Stimulated activated CD8-positive, alpha-beta memory T cell treated with anti-CD3 and anti-CD28 coated beads, Interleukin-7, amount 100 ng/mL, for 48 hours (primary cell): Measurements from ENCODE around the gene NPTX1.

Experiments used
- DNase-seq, 2 donors: peaks; one replicate each; pipeline ENCODE4 v3.0.0-alpha.2; 2020; ENCODE audit warnings: low read depth in 1 of 2; ENCODE audit errors: extremely low read depth in 1 of 2

The NPTX1 gene

DNA sequence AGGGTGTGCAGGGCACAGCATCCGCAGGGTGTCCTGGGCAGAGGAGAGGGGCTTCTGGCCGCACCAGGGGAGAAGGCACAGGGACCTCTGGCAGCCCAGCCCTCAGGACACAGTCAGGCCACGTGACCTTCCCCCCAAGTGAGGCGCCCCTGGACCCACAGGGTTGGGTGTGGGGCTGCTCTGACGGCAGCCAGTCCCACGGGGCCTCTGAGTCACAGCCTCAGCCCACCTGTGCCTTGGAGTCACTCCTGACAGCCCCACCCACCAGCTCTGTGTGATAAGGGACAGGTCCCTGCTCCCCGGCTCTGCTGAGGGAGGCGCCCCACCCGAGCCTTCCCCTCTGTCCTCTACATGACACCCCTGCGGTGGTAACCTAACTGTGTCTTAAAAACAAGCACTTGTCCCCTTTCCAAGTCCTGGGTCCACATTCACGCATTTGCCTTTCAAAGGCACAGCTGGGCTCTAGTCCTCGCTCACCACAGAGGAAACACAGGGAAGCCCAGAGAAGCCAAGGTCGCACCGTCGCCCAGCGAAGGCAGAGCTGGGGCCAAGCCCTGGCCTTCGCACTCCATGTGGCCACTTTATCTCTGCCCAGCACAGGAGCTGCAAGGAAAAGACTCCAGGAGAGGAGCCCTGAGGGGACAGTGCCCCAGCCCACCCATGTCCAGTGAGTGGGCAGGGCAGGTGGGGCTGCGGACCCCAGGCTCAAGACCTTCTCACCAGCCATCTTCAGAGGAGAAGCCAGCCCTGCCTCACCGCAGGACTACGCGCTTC is 5.1 kb upstream of the NPTX1 start:
- no peak for DNase-seq

DNA sequence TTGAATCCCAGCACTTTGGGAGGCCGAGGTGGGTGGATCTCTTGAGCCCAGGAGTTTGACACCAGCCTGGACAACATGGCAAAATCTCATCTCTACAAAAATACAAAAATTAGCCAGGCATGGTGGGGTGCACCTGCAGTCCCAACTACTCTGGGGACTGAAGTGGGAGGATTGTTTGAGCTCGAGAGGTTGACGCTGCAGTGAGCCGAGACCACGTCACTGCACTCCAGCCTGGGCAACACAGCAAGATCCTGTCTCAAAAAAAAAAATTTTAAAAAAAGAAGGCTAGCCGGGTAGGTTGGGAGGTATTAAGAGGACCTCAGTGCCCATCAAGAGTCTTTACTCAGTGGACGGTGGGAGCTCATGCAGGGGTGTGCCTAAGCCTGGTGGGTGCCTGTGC is 3.8 kb upstream of the NPTX1 start:
- DNase-seq = no peak

DNA sequence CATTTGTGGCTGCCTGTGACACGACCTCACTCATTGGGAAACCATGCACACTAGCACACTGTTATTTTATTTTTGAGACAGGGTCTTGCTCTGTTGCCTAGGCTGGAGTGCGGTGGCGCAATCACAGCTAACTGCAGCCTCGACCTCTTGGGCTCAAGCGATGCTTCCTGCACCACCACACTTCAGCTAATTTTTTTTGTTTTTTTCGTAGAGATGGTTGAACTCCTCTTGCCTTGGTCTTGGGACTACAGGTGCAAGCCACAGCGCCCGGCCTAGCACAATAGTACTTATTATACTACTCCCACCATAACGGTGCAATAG is 2.8 kb upstream of the NPTX1 start:
- DNase-seq = no peak

DNA sequence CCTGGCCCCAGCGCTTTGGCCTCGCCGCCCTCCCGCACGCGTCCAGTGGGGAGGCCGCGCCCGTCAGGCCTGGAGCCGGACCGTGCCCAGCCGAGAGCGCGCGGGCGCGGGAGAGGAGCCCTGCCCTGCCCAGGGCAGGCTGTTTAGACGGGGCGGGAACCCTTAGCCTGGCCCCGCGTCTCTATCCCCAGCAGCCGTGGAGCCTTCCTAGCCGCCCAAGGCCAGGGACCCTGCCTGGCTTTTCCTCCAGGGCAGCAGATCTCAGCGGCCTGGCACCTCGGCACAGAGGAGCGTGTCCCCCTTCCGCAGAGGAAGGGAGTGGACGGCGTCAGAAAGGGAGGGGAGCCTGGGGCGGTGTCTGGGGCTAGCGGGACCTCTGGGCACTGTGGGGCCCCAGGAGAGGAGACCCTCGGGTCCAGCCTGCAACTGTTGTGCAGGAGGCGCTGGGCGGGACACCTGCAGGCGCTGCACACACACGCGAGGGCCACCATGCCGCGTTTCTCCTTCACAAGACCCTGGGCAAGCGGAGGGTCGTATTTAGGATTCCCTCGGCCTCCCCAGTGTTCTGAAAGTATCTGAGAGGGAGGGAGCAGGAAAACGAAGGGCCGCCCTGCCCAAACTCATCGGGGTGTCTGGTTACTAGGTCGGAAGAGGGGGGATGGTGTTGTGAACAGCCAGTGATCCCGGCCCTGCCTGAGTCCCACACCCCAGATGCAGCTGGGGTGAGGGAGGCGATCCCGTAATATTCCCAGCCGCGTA is 2.3 kb upstream of the NPTX1 start:
- DNase-seq = no peak

DNA sequence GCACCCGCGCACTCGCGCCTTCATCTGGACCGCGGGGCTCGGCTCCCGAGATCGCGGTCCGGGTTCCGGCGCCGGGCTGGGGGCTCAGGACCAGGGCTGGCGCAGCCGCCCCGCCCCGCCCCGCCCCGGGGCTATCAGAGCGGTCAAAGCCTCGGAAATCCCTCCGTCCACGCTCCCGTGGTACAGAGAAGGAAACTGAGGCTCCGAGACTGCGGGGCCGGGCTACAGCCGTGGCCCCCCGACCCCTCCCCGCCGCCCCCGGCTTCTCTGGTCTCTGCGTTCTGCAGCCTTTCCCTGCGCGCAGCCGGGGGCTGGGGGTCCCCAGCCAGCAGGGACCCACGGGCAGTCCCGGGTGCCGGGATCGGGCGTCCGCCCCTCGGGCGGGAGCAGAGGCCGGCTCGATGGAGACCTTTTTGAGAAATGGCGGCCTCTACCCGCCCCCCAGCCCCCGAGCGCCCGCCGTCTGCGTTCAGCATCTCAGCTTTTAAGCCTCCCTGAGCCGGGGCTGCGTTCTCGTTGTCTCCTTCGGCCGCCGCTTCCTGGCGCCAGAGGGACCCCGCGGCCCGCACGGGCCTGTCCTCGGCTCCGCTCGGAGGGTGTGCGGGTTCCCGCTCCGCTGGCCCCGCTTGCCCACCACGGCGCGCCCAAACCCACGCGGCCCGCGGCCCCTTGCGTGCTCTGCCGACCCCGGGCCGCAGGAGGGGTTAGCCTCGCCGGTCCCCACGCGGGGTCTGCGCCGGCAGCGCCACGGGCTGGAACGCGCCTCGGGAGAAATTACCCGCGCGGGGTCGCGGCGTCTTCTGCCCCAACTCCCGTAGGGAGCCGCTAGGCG is 1.5 kb upstream of the NPTX1 start:
- DNase-seq = no peak

DNA sequence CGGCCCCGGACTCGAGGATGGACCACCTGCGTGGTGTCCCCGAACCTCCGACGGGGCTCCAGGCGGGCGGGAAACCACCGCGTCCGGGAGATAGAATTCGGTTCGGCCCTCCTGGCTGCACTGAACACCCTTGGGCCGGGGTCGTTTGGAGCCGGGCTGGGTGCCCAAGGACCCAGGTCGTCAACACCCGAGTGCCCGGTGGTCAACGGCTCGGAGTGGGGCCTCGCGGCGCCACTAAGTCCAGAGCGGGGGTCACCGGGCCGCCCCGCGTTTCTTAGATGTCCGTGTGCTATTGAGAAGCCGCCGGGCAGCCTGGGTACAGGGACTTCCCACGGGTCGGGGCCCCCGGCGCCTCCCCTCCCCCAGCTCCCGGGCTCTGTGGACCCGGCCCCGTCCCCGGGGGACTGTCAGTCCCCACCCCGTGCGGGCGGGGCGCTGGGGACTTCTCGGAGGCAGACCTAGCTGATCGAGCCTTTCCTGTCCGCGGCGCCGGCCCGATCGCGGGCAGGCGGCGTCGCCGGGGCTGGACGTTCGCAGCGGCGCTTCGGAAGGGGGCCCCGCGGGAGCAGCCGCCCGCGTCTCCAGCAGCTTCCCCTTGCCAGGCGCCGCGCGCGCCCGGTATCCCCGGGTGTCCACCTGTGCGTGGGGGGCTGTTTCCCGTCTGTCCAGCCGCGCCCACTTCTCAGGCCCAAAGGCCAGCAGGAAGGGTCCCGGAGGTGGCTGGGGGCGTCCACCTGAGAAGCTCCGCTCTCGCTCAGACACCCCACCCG is 655 bp upstream of the NPTX1 start:
- DNase-seq = no peak

DNA sequence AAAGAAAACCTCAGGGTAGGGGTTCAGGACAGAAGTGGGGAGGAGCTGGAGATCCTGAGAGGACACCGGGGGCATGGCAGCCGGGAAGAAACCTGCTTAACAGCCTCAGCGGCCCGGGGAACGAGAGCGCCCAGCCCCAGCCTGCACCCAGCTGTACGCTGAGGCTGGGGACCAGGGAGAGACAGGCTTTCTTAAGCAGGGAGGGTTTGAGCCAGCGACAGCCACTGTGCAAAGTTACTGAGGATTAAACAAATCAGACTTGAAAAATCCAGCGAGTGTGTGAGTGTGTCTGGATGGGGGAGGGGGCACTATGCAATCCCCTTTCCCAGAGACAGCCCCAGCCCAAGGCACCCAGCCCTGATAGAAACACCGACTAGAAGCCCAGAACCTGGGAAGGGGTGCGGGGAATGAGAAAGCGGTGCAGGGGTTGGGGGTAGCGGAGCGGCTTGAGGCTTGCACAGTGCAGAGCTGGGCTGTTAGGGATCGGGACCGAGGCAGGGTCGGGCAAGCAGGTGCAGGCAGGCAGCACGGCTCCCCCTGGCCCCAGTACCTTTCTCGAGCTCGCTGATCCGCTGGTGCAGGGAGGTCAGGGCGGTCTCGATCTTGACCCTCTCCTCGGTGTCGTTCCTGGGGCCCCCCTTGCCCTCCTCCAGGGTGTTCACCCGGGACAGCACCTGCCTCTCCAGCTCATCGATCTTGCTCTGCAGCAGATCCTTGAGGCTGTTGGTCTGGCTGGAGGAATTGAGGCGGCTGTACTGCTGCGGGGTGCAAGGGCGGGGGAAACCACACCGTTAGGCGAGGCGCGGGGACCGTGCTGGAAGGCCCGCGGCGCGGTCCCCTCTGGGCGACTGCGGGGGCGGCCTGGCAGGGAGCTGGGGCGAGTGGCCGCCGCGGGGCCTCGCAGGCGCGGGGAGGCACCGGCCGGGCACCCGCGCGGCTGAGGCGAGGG is 1.2 kb downstream of the NPTX1 start:
- no peak for DNase-seq

DNA sequence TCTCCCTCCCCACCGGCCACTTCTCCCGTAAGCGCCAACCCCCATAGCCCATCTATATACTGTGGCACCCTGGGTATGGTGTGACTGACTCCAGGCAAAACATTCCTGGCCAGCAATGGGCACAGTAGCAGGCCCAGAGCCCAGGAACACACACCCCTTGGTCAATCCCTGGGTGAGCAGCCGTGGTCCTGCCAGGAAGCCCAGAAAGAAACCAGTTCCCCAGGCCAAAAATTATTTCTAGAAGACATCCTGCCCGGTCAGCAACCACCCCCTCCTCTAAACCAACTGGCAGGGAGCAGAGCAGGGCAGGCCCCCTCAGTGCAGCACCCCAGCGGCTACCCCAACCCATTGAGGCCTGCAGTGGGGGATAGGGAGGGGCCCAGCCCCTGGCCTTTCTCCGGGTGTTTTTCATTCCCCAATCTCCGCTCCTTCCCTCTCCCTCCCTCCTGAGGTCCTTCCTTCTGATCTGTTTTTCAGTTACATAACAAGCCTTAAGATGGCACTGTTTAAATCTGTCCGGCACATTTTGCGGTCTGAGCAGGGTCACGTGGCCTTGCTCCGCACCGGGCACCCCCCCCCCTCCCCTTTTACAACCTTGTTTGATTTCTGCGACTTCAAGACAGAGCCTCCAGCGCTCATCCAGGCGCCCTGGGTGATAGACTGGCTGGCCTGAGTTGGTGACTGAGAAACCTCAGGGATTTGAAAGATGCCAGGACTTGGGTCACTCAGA is 2.0 kb downstream of the NPTX1 start:
- no peak for DNase-seq

DNA sequence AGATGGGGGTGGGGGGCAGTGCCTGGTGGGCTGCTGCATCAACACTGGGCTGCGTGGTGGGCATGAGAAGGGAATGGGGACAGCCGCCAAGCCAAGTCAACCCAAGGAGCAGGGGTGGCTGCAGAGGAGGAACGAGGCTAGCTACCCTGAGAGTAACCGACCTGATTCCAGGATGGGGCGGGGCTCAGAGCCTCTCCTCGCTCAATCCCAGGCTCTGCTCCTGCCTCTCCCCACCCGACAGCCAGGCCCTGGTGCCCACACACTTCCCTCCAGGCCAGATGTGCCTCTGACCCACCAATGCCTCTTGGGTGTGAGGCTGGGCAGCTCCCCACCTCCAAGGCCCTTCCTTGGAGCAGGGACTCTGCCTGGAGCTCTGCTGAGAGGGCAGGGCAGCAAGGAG is 2.7 kb downstream of the NPTX1 start:
- no peak for DNase-seq

DNA sequence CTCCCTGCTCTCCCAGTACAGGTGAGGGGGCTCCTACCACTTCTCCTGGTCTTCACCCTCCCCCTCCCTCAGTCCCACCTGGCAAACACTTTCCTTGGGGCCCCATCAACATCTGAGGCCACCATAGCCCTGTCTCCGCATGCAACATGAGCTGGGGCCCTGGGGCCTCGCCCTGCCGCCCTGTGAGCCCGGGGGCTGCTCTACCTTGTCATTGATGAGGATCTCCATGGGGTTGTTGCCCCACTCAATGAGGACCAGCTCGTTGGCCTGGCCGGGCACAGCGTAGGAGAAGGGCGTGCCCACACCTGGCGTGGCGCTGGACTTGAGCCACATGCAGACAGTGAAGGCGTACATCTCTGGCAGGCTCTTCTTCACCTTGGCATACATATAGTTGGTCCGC is 3.4 kb downstream of the NPTX1 start:
- DNase-seq = no peak

DNA sequence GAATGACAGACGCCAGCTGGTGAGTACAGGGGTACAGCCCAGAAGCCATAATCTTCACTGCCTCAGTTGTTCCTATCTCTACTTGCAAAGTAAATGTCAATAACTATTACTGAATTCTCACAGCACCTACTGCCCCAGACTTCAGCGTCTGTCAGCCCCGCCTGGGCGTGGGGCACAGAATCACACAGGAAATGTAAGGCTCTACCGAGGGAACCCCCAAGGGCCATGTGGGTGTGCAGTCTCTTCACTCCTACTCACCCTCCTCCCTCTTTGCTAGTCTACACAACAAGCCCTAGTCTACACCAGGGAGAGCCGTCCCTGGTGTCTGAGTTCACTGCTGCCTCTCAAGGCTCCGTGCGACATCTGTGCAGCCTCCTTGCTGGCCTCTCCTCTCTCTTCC is 4.5 kb downstream of the NPTX1 start:
- no peak for DNase-seq

DNA sequence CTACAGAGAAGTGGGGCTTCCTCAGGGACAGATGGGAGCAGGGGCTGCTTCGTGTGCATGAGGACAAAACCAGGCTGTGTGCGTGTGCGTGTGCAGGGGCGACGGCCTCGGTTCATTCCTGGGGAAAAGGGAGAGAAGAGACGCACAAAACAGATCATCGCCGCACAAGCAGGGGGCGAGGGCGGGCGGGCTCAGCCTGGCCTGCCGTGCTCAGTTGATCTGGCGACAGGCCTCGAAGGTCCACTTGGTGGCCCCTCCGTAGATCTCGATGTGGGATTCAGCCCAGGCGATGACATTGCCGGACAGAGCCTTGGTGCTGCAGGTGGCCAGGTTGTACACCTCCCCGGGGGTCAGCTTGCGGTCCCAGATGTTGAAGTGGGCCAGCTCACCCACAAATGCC is 5.8 kb downstream of the NPTX1 start:
- DNase-seq = no peak

DNA sequence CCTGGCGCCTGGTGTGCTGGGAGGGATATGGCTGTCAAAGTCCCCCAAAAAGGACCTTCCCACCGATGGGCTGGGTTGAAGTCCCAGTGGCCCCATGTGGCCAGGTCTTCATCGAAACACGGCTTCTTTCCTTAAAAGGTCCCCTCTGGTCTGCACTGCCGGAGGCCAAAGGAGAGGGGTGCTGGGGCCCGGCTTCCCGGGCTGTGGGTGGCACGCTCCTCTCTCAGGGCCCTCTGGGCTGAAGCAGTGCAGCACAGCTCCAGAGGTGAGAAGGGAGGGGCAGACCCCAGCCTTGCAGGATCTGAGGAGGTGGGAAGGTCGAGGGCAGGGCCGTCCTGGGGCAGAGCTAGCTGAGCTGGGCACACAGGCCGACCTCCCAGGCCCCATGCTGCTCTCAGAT is 6.7 kb downstream of the NPTX1 start:
- DNase-seq = no peak

DNA sequence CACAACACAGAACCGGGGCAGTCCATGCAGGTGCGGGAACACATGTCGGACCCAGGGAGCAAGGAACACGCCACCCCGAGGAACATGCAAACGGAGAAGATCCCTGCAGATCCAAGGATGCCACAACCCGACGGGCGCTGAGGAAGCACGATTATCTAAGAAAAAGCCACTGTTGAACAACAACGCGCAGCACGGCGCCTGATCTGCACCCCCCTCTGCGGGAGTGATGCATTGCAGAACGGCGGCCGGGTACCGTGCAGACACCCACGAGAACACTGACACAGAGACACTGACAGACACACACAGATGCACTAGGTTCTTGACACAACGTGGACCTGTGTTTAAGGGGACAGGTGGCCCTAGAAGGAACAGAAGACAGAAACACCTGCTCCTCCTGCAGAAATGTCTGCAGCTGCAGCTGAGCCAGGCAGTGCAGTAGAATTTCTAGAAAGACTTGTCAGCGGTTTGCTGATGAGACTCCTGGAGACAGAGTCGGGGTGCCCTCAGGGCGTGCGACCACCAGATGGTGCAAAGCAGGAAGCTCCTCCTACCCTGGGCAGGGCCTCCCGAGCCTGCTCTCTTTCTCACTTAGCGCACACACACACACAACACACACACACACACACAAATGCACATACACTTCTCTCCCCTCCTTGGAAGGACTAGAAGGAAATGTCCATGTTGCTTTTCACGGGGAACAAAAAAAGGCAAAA is 7.5 kb downstream of the NPTX1 start:
- no peak for DNase-seq

DNA sequence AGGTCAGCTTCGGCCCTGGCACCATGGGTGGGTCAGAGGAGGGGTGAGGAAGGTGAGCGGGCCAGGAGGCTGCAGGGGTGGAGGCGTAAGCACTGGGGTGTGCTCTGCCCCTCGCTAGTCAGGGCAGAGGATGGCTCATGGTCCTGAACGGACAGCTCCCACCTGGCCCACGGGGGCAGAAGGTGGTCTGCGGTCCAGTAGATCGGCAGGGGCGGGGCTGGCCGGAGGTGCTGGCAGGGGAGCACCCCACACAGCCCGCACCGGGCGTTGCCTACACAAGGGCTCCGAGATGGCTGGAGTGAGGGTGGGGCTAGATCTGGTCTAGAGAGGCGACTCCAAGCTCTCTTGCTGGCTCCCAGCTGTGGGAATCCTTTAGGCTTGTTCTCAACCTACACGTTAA is 8.2 kb downstream of the NPTX1 start:
- no peak for DNase-seq

DNA sequence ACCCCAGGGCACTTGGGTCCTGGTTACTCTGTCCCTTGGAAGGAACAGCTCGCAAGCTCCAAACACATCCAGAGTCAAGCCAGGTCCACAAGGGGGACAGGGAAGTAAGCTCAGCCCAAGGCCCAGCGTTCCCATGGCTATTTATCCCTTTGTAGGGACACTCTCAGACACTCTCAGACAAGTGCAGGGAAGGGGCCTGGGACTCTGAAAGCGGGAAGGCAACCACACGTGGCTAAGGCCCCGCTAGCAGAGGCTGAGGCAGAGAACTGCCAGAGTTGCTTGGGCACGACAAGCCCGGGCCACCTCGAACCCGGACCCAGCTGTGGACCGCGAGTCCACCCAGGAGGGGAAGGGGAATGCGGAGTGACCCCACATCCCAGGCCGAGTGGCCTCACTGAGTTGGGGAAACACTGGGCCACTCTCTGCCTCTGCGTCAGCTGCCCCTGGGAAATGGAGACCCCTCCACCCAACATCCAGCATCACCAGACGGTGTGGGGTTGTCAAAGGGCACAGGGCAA is 10.2 kb downstream of the NPTX1 start:
- DNase-seq = no peak

DNA sequence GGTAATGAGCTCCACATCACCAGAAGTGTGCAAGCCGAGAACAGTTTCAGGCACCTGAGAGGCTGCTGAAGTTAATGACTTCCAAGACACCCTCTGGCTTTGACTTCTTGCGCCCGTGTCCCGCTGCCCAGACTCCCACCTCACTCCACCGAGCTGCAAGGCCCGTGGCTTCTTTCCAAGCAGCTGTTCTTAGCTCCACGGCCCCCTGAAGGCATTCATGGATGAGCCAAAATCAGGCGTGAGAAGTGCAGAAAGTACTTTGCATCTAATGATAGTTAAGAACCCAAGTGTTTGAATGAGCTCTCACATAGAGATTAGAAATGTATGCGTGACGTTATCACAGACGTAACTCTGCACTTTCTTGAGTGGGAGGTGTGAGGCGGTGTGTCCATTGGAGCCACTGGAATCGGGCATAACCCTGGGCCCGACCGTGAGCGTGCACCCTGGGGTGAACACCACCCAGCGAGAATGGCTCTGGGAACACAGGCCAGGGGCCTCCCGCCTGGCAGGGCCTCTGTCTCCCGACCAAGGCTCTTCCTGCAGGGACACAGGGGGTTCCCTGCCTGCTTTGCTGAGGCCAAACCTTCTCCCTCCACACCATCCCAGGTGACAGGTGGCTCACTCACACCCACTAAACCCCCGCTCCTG is 11.0 kb downstream of the NPTX1 start:
- no peak for DNase-seq

DNA sequence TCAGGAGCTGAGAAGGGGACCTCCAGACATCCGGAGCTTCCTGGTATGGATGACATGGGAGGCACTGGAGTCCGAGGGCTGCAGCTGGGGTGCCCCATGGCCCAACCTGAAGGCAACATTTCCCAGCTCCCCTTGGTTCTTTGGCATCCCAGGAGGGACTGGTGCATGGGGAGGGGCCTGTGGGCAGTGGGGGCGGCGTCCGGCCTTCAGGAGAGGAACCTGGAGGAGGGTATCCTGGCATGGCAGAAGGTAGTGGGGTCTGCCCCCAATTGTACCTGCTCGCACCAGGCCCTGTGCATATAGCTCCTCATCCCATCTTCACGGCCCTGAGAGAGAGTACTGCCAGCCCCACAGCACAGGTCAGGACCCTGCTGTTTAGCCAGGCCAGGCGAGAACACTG is 11.9 kb downstream of the NPTX1 start:
- no peak for DNase-seq
